ENCODE data around the gene KIF16B. TPM values are rescaled to one million over a fixed set of nuclear protein-coding genes. Genes with fewer than 3 reads are reported as not detected.

KIF16B gene
- total RNA-seq, 1 experiment from 2014 or later, result 15.8 TPM

- Mint-ChIP-seq H3K27me3 (ENCODE audit: insufficient read depth, unreplicated experiment) (no peaks in the 10 kb centered on the region), H3K4me1 (ENCODE audit: insufficient read depth, unreplicated experiment) (peaks cover 15% of the 10 kb centered on the region), H3K9me3 (ENCODE audit: unreplicated experiment) (no peaks in the 10 kb centered on the region), H3K4me3 (ENCODE audit: unreplicated experiment) (no peak overlapping the region), H3K36me3 (ENCODE audit: insufficient read depth, unreplicated experiment) (no peaks in the 10 kb centered on the region), H3K27ac (ENCODE audit: low read depth, unreplicated experiment) (no peak overlapping the region)
- no TSS peak for BruUV-seq (replicated peaks)
- ChIA-PET POLR2A (interaction anchor here (0.6 to 1.0 kb wide), 2 partner anchors 18 to 905 kb away, joined by 3 to 4 read pairs; no protein-coding TSS in a partner anchor), CTCF (interaction anchor here (0.7 to 2.9 kb wide), 5 partner anchors 15 to 268 kb away, joined by 3 to 9 read pairs (median 5); no protein-coding TSS in a partner anchor)
- DNase-seq (ENCODE audit: unreplicated experiment), result no peak
- no peak for TF ChIP-seq CTCF (IDR thresholded peaks at IDR 0.05; ENCODE audit: unreplicated experiment)
- intact Hi-C loops (cut with micrococcal nuclease), result no loop called here
Observed at GRCh38 chr20:16533502-16533901, 39.7 kb downstream of the KIF16B start.

DNA sequence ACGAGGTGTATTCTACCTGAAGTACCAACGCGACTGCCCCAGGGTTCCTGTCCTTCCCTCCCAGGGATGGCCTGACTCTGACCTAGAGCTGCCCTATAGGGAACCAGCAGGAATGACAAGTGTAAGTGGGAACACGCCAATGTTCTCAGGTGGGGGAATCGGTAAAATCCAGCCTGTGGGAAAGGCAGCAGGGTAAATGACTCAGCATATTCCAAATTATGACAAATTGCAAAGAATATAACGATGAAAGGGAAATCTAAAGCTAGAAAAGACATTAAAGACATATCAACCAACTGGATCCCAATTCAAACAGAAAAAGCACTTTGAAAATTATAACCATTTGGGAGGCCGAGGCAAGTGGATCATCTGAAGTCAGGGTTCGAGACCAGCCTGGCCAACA is 41.8 kb downstream of the KIF16B start:
- ChIA-PET CTCF (interaction anchor here (2.9 kb wide), 1 partner anchor 13 kb away, joined by 9 read pairs; no protein-coding TSS in a partner anchor), POLR2A (interaction anchor here (1.0 to 1.7 kb wide), 4 partner anchors 15 to 49 kb away, joined by 4 to 6 read pairs (median 4); no protein-coding TSS in a partner anchor)
- no peaks in the 10 kb centered on the region for H3K27me3 Mint-ChIP-seq (ENCODE audit: insufficient read depth, unreplicated experiment)
- BruUV-seq (replicated peaks), result no TSS peak
- peak overlapping the region; percentile 32 for H3K27ac Mint-ChIP-seq (ENCODE audit: low read depth, unreplicated experiment)
- H3K9me3 Mint-ChIP-seq (ENCODE audit: unreplicated experiment), result no peaks in the 10 kb centered on the region
- H3K4me3 Mint-ChIP-seq (ENCODE audit: unreplicated experiment), result no peak overlapping the region
- peaks cover 32% of the 10 kb centered on the region for H3K4me1 Mint-ChIP-seq (ENCODE audit: insufficient read depth, unreplicated experiment)
- no peaks in the 10 kb centered on the region for H3K36me3 Mint-ChIP-seq (ENCODE audit: insufficient read depth, unreplicated experiment)
- intact Hi-C loops (cut with micrococcal nuclease), result no loop called here
- TF ChIP-seq CTCF (IDR thresholded peaks at IDR 0.05; ENCODE audit: unreplicated experiment), result no peak
- no peak for DNase-seq (ENCODE audit: unreplicated experiment)

DNA sequence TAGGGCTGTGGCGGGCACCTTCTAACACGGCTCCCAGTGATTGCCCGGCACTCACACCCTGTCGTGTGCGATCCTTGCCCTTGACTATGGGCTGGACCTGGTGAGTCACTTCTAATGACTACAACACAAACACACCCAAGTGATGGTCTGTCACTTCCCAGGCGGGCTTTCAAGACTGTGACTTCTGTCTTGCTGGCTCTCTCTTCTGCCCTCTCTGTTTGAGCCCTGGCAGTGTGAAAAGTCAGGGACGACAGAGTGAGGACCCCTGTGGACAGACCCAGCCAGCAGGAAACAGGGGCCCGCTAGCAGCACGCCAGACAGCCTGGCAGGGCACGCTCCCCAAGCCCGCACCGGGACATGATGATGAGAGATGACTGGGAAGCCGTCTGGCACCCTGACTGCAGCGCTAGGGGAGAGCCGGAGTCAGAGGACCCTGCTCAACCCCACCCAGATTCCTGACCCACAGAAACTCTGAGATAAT is 43.0 kb downstream of the KIF16B start:
- BruUV-seq (replicated peaks), result no TSS peak
- ChIA-PET CTCF (interaction anchor here (2.9 kb wide), 1 partner anchor 12 kb away, joined by 9 read pairs; no protein-coding TSS in a partner anchor), POLR2A (interaction anchor here (1.4 to 1.7 kb wide), 3 partner anchors 16 to 50 kb away, joined by 4 to 6 read pairs (median 5); no protein-coding TSS in a partner anchor)
- H3K27ac Mint-ChIP-seq (ENCODE audit: low read depth, unreplicated experiment), result peak overlapping the region; percentile 94
- peak; percentile 77 for DNase-seq (ENCODE audit: unreplicated experiment)
- no peaks in the 10 kb centered on the region for H3K36me3 Mint-ChIP-seq (ENCODE audit: insufficient read depth, unreplicated experiment)
- H3K27me3 Mint-ChIP-seq (ENCODE audit: insufficient read depth, unreplicated experiment), result no peaks in the 10 kb centered on the region
- no peak for TF ChIP-seq CTCF (IDR thresholded peaks at IDR 0.05; ENCODE audit: unreplicated experiment)
- H3K9me3 Mint-ChIP-seq (ENCODE audit: unreplicated experiment), result no peaks in the 10 kb centered on the region
- intact Hi-C loops (cut with micrococcal nuclease), result no loop called here
- peak overlapping the region; percentile 30 for H3K4me3 Mint-ChIP-seq (ENCODE audit: unreplicated experiment)
- peaks cover 34% of the 10 kb centered on the region for H3K4me1 Mint-ChIP-seq (ENCODE audit: insufficient read depth, unreplicated experiment)

- Mint-ChIP-seq H3K4me1 (ENCODE audit: insufficient read depth, unreplicated experiment) (peaks cover 34% of the 10 kb centered on the region), H3K36me3 (ENCODE audit: insufficient read depth, unreplicated experiment) (peaks cover 7% of the 10 kb centered on the region), H3K9me3 (ENCODE audit: unreplicated experiment) (no peaks in the 10 kb centered on the region), H3K27me3 (ENCODE audit: insufficient read depth, unreplicated experiment) (no peaks in the 10 kb centered on the region), H3K27ac (ENCODE audit: low read depth, unreplicated experiment) (peak overlapping the region; percentile 91), H3K4me3 (ENCODE audit: unreplicated experiment) (peak overlapping the region; percentile 40)
- no TSS peak for BruUV-seq (replicated peaks)
- DNase-seq (ENCODE audit: unreplicated experiment), result peak; percentile 94
- intact Hi-C loops (cut with micrococcal nuclease), result loop anchor here (2.0 kb wide), 2 partner anchors 45 to 203 kb away; partner anchors contain the start of genes KIF16B and SNRPB2
- ChIA-PET CTCF (interaction anchor here (0.6 to 1.1 kb wide), 11 partner anchors 9 to 1483 kb away, joined by 3 to 20 read pairs (median 3); no protein-coding TSS in a partner anchor), POLR2A (interaction anchor here (0.7 to 3.1 kb wide), 19 partner anchors 10 to 1814 kb away, joined by 3 to 35 read pairs (median 3); no protein-coding TSS in a partner anchor)
- no peak for TF ChIP-seq CTCF (IDR thresholded peaks at IDR 0.05; ENCODE audit: unreplicated experiment)
Observed at GRCh38 chr20:16528078-16528477, 45.2 kb downstream of the KIF16B start.

Measured in MCF 10A (cell line).